Cerebellar cortex (tissue), 1 donor: ENCODE measurements around the gene TCF12.

Source experiments
- DNase-seq: peaks from one replicate; pipeline ENCODE4 v3.0.0-alpha.2; 2015; ENCODE audit warnings: low spot score

TCF12 gene

DNA sequence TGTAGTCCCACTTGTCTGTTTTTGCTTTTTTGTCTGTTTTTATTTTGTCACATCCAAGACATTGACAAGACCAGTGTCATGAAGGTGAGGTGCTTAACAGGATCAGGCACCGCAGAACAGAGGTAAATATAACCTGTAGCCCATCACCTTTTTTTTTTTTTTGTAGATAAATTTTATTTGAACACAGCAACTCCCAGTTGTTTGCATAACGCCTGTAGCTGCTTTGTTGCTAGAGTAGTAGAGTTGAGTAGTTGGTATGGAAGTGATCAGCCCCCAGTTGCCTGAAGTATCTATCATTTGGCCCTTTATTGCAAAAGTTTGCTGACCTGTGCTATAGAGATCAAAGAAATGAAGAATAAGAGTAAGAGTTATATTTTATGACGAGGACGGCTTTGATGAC is 135.0 kb downstream of the TCF12 start:
- no peak for DNase-seq

DNA sequence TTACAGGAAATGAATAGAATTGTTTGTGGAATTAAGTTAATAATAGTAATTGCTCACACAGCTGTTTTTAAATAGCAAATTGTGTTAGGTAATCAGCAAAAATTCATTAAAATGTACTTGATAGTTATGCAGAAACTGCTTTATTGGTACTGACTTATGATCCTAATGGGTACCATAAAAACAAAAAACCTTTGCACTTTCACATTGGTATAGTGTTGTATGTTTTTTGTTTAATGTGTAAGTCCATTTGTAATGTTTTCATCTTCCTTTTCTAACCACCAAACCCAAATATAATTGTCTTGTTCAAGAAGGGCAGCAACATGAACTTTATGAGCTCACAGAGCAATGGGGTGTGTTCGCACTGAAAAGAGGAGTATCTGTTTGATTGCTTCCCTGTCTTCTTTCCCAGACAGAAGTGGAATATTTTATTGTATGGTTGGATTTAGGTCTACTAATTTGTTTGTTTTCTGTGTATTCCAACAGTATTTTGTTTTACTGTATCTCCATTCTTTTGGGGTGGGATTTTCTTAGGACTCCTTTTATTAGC is 135.8 kb downstream of the TCF12 start:
- DNase-seq, result no peak

DNA sequence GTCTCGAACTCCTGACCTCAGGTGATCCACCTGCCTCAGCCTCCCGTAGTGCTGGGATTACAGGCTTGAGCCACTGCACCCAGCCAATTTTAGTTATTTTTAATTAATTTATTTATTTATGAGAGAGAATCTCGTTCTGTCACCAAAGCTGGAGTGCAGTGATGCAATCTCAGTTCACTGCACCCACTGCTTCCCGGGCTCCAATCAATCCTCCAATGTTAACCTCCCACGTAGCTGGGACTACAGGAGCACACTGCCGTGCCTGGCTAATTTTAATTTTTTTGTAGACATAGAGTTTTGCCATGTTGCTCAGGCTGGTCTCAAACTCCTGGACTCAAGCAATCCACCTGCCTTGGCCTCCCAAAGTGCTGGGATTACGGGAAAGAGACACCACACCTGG is 137.9 kb downstream of the TCF12 start:
- DNase-seq, result no peak

DNA sequence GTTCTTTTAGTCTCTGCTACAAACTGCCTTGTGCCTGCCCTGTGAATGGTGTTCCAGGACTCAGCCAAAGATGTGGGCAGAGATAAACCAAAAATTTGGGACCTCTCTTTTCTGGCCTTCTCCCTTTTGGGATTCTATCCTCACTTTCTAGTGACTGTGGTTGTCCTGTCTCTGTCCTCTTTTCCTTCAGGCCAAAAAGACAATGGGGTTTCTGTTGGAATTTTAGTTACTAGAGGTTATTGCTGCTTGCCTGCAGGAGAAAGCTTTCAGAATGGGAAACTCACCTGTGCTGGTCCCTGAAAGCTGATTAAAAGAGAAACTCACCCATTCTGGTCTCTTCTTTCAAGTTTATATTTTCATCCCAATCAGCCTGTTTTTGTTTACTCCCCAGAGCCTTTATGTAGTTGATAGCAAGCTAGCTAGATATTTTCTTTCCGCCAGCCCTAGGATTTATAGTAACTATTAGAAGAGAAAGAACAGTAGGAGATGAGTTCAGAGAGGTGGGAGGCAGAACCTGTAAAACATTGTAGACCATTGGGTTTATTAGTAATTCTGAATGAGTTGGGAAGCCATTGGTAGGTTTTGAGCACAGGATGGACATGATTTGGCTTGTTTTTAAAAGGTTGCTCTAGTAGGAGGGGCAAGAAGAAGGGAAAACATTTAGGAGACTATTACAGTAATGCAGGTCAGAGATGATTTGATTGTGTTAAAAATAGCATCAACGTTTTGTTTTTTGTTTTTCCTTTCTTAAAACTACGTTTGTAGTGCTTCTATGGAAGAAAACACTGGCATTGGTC is 138.9 kb downstream of the TCF12 start:
- DNase-seq, result no peak

DNA sequence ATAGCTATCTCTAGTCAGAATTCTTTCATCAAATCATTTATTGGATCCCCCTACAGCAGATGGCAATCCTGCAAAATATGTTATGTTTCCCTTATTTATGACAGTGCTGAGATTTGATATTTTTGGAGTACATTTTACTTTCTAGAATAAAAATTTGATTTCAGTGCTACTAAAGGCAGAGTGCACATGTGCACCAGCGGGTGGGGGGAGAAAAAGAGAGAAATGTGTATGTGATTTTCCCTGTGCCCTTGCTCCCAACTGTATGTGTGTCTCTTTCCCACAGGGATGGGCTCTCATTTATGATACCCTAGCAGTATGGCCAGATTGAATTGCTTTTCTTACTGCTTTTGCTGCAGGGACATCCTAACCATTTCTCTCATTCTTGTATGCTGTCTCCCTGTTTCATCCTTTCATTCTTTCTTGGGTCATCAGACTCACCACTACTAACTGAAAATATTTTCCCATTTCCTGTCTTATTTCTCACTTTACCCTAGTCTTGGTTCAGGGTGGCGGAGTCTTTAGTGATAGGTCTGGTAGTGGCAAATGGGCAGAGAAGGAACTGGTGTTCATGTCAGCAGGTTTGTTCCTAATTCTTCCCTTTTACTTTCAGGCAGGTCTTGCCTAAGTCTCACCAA is 140.7 kb downstream of the TCF12 start:
- no peak for DNase-seq

DNA sequence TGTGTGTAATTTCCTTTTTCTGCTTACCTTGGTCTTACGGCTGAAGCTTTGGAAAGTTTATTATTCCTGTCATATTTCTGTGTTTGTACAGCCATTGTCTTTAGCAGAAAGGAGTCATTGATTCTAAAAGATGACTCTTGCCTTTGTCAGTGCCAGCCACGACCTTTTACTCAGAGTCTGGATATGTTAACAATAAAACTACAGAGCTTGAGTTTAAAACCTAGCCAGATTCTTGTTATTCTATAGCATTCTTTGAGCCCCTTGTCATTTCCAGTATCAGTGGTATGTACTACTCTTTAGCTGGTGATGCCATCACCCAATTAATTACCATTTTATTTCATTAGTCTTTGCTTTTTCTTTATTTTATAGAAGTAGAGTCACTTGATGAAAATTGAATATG is 142.4 kb downstream of the TCF12 start:
- DNase-seq, result no peak

DNA sequence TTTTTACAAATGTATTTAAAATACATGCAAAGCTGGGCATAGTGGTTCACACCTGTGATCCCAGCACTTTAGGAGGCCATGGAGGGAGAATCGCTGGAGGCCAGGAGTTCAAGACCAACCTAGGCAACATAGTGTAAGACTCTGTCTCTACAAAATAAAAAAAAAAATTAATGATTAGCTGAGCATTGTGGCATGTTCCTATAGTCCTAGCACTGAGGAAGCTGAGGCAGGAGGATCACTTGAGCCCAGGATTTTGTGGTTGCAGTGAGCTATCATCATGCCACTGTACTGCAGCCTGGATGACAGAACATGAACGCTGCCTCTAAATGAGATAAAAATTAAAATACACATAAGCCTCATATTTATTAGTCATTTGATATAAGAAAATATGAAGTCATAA is 142.8 kb downstream of the TCF12 start:
- DNase-seq, result no peak

- DNase-seq, result no peak
Observed at GRCh38 chr15:57061696-57062095, 143.3 kb downstream of the TCF12 start.

DNA sequence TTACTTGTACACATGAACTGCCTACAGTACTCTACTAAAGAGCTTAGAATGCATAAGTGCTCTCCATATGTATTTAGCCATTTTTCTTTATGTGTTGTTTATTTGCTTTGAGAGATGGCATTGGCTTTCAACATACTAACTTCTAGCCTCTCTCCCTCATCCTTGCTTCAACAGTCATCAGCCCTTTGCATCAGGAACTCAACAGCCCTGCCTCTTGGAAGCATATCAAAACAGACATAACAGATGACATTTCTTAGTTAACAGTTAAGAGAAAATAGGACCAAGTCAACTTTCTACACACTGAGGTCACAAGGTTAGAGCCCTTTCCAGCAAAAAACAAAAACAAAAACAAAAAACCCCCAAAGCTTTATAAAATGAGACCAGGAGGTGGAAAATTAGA is 145.6 kb downstream of the TCF12 start:
- DNase-seq, result no peak

- DNase-seq, result no peak
Observed at GRCh38 chr15:57069423-57069822, 151.0 kb downstream of the TCF12 start.

GRCh38 chr15:57070674-57071073 is 152.2 kb downstream of the TCF12 start:
- no peak for DNase-seq

GRCh38 chr15:57079446-57079845 is 161.0 kb downstream of the TCF12 start:
- DNase-seq, result no peak

GRCh38 chr15:57079931-57080620 is 161.6 kb downstream of the TCF12 start:
- DNase-seq, result no peak

- no peak for DNase-seq
Observed at GRCh38 chr15:57082054-57082728, 163.7 kb downstream of the TCF12 start.

DNA sequence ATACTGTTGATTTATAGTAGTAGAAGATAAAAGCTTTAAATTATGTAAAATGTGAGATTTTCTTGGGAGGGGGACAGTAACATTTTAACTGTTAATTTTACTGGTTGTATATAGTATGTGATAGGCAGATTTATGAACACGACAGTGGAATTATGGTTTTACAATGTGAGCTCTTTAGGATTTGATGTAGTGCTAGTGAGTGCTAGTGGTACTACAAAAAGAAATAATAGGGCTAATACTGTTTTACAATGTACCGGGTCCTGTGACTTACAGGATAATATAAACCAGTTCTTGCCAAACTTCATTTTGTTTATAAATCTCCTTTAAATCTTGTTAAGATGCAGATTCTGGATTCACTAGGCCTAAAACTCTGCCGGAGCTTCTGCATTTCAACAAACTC is 165.7 kb downstream of the TCF12 start:
- no peak for DNase-seq

GRCh38 chr15:57085267-57085666 is 166.8 kb downstream of the TCF12 start:
- no peak for DNase-seq

- DNase-seq, result no peak
Observed at GRCh38 chr15:57086857-57087427, 168.5 kb downstream of the TCF12 start.

DNA sequence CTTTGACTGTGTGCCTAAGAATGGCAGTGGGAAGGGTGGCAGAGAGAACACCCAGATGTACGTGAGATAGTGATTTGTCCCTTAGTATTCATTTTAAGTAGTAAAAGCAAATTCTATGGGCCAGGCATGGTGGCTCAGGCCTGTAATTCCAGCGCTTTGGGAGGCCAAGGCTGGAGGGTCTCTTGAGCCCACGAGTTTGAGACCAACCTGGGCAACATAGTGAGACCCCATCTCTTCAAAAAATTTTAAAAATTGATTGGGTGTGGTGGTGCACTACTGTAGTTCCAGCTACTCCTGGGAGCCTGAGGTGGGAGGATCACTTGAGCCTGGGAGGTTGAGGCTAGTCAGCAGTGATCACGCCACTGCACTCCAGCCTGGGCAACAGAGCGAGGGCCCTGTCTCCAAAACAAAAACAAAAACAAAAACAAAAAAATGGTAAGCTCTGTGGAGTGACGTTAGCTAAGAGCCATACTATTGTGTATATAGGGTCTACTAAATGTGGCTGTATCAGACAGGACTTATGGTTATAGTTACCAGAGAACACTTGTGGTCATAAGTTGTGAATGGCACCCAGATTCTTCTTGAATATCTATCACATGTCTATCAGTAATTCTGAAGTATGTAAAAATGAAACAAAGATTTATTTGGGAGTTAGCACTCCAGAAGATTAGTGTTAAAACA is 171.5 kb downstream of the TCF12 start:
- no peak for DNase-seq

- DNase-seq, result no peak
Observed at GRCh38 chr15:57090496-57090859, 172.0 kb downstream of the TCF12 start.

GRCh38 chr15:57091636-57092035 is 173.2 kb downstream of the TCF12 start:
- DNase-seq, result no peak

- DNase-seq, result no peak
Observed at GRCh38 chr15:57092252-57092651, 173.8 kb downstream of the TCF12 start.
